ENCODE data around the gene TNFRSF1B. TPM values are rescaled to one million over a fixed set of nuclear protein-coding genes. Genes with fewer than 3 reads are reported as not detected.

TNFRSF1B gene
- total and polyA plus RNA-seq, 9 of the 15 experiments (the other 6 are each of a cell fraction or from before 2014, with no cell fraction given) = 8.8 to 91.3 (median 36.0) TPM

DNA sequence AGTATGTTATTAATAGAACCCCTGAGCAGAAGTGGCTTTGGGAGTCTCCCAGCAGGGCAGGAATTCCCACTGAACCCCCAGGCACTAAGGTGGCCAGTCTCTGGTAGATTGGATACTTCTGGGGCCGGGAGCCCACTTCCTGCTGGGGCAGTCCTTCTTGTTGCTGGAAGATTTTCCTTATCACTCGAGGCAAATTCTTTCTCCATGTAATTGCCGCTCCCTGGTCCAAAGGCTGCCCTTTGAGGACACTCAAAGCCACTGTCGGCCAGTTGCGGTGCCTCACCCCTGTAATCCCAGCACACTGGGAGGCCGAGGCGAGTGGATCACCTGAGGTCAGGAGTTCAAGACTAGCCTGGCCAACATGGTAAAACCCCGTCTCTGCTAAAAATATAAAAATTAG, 22.6 kb upstream of the TNFRSF1B start:
- no peaks in the 10 kb centered on the region for H4K20me1 ChIP-seq (replicated peaks; ENCODE audit: control insufficient read depth, insufficient read depth, low read length)
- no peak for ATAC-seq
- peak overlapping the region; percentile 36; the same call in 1 of the 3 replicates for H3K27ac ChIP-seq (ENCODE audit: extremely low read depth, low read depth, low read length)
- no peak for DNase-seq (ENCODE audit: extremely low read depth in 1 of 4, low spot score in 3 of 4)
- ChIA-PET CTCF (ENCODE audit: low intra/inter-chr PET ratio) (interaction anchor here (0.6 kb wide), 1 partner anchor 10 kb away, joined by 3 read pairs; no protein-coding TSS in a partner anchor), POLR2A (no interaction called here)
- H3K9me1 ChIP-seq (ENCODE audit: control insufficient read depth, insufficient read depth, low read length) = no peaks in the 10 kb centered on the region
- no TSS peak for BruUV-seq (replicated peaks)
- in situ Hi-C loops (cut with MboI) (no loop called here), intact Hi-C loops (cut with micrococcal nuclease) (no loop called here)
- H3K9me3 ChIP-seq (replicated peaks; ENCODE audit: control insufficient read depth, insufficient read depth, low read depth, low read length) = no peaks in the 10 kb centered on the region
- WGBS (ENCODE audit: insufficient coverage, low coverage, missing lambda C conversion rate) = 65% methylated on average over 8 of the region's 8 CpGs
- peaks cover 23% of the 10 kb centered on the region; the same call in 1 of the 3 replicates for H3K36me3 ChIP-seq (ENCODE audit: control insufficient read depth, insufficient read depth, low read length)
- H2AFZ ChIP-seq (ENCODE audit: low read depth, low read length) = peak overlapping the region; percentile 66; the same call in 1 of the 2 replicates
- no peak for FAIRE-seq
- no peak overlapping the region for H3K4me2 ChIP-seq (ENCODE audit: insufficient read depth, low read length)
- H3K79me2 ChIP-seq (ENCODE audit: control insufficient read depth, insufficient read depth, low read length) = no peaks in the 10 kb centered on the region
- H3K27me3 ChIP-seq (ENCODE audit: control insufficient read depth in 2 of 2, insufficient read depth in 2 of 2, low read length in 2 of 2) = no peaks in the 10 kb centered on the region
- no peak overlapping the region for H3K4me3 ChIP-seq
- H3K9ac ChIP-seq (ENCODE audit: insufficient read depth in 1 of 2, low read depth in 2 of 2, low read length in 2 of 2) = no peak overlapping the region; a peak in 1 of 4 replicates
- H3K4me1 ChIP-seq (replicated peaks in 1 of 2; ENCODE audit: control insufficient read depth in 2 of 2, insufficient read depth in 2 of 2, low read length in 2 of 2) = peaks cover 22 to 60% of the 10 kb centered on the region in 2 experiments
- no peak for TF ChIP-seq TEAD4 (IDR thresholded peaks at IDR 0.05; ENCODE audit: low read length)
- TF ChIP-seq TEAD4 (CRISPR knock-in tag; IDR thresholded peaks at IDR 0.05; ENCODE audit: borderline replicate concordance) = no peak
- TF ChIP-seq DPF2 (IDR thresholded peaks at IDR 0.05) = no peak
- TF ChIP-seq ZKSCAN1 (IDR thresholded peaks at IDR 0.05; ENCODE audit: low read depth, low read length) = no peak
- TF ChIP-seq, protein P1, sequence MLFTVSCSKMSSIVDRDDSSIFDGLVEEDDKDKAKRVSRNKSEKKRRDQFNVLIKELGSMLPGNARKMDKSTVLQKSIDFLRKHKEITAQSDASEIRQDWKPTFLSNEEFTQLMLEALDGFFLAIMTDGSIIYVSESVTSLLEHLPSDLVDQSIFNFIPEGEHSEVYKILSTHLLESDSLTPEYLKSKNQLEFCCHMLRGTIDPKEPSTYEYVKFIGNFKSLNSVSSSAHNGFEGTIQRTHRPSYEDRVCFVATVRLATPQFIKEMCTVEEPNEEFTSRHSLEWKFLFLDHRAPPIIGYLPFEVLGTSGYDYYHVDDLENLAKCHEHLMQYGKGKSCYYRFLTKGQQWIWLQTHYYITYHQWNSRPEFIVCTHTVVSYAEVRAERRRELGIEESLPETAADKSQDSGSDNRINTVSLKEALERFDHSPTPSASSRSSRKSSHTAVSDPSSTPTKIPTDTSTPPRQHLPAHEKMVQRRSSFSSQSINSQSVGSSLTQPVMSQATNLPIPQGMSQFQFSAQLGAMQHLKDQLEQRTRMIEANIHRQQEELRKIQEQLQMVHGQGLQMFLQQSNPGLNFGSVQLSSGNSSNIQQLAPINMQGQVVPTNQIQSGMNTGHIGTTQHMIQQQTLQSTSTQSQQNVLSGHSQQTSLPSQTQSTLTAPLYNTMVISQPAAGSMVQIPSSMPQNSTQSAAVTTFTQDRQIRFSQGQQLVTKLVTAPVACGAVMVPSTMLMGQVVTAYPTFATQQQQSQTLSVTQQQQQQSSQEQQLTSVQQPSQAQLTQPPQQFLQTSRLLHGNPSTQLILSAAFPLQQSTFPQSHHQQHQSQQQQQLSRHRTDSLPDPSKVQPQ (CRISPR knock-in tag; IDR thresholded peaks at IDR 0.05; ENCODE audit: borderline replicate concordance) = no peak
- TF ChIP-seq GTF2A2 (tag; IDR thresholded peaks at IDR 0.05) = no peak
- no peak for TF ChIP-seq SMARCB1 (IDR thresholded peaks at IDR 0.05; ENCODE audit: insufficient read length, low read depth)
- peak; percentile 23; the same call in 1 of the 2 replicates for TF ChIP-seq TCF3 (CRISPR knock-in tag; IDR thresholded peaks at IDR 0.05)
- TF ChIP-seq RAD51 (IDR thresholded peaks at IDR 0.05; ENCODE audit: borderline replicate concordance, low read depth) = no peak
- TF ChIP-seq PTRF (tag; IDR thresholded peaks at IDR 0.05) = no peak
- no peak for TF ChIP-seq STAT5A (IDR thresholded peaks at IDR 0.05; ENCODE audit: borderline replicate concordance, low read length)
- no peak for TF ChIP-seq ZNF41 (CRISPR knock-in tag; conservative IDR thresholded peaks at IDR 0.05)
- TF ChIP-seq MTA3 (IDR thresholded peaks at IDR 0.05; ENCODE audit: borderline replicate concordance) = no peak
- TF ChIP-seq, protein P2, sequence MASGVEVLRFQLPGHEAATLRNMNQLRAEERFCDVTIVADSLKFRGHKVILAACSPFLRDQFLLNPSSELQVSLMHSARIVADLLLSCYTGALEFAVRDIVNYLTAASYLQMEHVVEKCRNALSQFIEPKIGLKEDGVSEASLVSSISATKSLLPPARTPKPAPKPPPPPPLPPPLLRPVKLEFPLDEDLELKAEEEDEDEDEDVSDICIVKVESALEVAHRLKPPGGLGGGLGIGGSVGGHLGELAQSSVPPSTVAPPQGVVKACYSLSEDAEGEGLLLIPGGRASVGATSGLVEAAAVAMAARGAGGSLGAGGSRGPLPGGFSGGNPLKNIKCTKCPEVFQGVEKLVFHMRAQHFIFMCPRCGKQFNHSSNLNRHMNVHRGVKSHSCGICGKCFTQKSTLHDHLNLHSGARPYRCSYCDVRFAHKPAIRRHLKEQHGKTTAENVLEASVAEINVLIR (CRISPR knock-in tag; IDR thresholded peaks at IDR 0.05) = no peak
- TF ChIP-seq, protein P3, sequence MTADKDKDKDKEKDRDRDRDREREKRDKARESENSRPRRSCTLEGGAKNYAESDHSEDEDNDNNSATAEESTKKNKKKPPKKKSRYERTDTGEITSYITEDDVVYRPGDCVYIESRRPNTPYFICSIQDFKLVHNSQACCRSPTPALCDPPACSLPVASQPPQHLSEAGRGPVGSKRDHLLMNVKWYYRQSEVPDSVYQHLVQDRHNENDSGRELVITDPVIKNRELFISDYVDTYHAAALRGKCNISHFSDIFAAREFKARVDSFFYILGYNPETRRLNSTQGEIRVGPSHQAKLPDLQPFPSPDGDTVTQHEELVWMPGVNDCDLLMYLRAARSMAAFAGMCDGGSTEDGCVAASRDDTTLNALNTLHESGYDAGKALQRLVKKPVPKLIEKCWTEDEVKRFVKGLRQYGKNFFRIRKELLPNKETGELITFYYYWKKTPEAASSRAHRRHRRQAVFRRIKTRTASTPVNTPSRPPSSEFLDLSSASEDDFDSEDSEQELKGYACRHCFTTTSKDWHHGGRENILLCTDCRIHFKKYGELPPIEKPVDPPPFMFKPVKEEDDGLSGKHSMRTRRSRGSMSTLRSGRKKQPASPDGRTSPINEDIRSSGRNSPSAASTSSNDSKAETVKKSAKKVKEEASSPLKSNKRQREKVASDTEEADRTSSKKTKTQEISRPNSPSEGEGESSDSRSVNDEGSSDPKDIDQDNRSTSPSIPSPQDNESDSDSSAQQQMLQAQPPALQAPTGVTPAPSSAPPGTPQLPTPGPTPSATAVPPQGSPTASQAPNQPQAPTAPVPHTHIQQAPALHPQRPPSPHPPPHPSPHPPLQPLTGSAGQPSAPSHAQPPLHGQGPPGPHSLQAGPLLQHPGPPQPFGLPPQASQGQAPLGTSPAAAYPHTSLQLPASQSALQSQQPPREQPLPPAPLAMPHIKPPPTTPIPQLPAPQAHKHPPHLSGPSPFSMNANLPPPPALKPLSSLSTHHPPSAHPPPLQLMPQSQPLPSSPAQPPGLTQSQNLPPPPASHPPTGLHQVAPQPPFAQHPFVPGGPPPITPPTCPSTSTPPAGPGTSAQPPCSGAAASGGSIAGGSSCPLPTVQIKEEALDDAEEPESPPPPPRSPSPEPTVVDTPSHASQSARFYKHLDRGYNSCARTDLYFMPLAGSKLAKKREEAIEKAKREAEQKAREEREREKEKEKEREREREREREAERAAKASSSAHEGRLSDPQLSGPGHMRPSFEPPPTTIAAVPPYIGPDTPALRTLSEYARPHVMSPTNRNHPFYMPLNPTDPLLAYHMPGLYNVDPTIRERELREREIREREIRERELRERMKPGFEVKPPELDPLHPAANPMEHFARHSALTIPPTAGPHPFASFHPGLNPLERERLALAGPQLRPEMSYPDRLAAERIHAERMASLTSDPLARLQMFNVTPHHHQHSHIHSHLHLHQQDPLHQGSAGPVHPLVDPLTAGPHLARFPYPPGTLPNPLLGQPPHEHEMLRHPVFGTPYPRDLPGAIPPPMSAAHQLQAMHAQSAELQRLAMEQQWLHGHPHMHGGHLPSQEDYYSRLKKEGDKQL (CRISPR knock-in tag; IDR thresholded peaks at IDR 0.05; ENCODE audit: borderline replicate concordance) = 0 out of 2 replicates have a peak, but pooled peaks have one; percentile 38
